UCSD-AML1 (cell line): Measurements from ENCODE around the gene PARG.
"Not testable (repeated sequence)": the region's sequence is repeated elsewhere in the genome, so short reads cannot be mapped to it uniquely, and the experiment has no call there.

Experiments used
- DNase-seq: peaks from one replicate; lab custom pipeline; 2025; ENCODE audit not compliant: unreplicated experiment; lab: John Stamatoyannopoulos, UW

Gene PARG

DNA sequence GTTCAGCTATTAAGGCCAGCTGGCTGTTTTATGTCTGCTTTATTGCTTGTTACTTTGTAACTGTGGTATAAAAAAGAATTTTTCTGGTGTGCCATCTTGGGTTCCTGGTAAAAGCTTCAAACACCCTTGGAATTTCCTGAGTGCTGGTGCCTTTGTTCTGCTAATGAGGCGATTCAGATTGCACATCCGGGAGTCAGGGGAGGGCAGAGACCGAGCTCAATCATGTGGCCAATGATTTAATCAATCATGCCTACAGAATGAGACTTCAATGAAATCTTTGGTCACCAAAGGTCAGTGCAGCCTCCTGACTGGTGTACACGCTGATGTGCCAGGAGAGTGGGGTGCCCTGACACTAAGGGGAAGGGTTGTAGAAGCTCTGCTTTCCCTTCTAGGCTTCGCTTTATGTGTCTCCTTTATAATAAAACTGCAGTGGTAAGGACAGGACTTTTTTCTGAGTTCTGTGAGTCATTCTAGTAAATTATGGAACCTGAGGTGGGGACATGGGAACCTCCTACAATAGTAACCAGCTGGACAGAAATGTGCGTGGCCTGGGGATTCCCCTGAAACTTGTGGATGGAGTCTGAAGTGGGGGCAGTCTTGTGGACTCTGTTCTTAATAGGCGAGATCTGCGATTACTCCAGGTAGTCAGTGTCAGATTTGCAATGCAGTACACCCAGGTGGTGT is 110.3 kb downstream of the PARG start:
- DNase-seq, result no peak

- DNase-seq, result no peak
Observed at GRCh38 chr10:49830846-49831245, 111.0 kb downstream of the PARG start.

DNA sequence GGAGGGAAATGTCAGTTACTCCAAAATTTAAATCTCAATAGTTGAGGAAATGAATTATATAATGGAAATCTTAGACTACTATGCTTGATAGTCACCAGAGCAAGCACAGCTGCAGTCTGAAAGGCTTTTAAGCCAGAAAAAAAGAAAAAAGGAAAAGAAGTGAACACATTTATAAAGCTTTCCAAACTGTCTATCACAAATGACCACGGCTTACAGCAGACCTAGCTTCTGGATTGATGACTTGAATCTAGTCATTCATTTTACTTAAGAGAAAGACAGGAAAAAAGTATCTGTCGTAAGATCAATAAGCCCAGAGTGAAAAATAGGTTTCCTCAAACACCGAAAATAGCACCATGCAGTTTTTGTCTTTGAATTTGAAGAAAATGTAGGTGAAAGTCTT is 111.8 kb downstream of the PARG start:
- DNase-seq, result no peak

DNA sequence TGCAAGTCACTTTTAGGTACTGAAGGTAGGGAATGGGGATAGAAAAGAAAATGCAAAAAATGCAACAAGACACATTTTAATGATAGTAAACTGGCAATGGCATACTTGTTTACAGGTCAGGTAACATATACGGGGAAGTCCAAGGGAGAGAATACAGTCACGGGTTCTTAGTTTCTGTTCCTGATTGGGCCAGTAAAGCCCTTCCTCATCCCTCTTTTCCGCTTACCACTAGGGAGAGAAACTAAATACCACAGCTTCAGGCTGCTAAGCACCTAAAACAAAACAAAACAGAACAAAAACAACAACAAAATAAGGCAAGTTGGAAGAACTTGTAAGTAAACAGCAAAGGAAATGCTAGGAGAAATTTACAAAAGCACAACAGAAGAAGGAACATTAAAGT is 114.5 kb downstream of the PARG start:
- DNase-seq, result no peak

DNA sequence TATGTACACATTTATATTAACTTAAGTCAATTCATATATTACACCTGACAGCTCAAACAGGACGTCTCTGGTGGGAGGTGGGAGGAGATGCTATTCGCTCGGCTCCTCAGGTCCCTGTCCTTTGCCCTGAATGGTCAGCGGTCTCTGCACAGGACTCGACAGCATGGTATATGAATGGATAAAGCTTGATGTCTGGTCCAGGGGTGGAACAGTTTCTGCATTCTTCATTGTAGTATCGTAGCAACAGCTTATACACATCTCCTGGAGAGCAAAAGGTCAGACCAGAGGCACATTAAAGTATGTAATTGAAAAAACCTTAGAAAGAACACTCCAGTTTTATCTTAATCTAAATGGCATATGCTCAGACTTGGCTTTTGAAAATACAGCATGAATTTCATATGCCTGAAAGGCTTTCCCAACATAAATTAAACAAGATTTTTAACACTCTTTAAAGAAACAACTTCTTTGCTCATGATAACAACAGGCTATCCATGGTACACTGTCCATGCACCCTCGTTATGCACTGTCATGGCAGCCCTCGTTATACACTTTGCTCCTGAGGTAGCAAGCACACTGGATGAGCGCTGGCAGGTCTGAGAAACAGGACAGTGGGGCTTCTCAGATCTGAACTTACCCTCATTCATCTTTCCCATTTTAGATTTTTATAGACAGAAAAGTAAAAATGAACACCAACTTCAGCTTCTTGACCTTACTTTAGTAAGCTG is 122.4 kb downstream of the PARG start:
- no peak for DNase-seq

DNA sequence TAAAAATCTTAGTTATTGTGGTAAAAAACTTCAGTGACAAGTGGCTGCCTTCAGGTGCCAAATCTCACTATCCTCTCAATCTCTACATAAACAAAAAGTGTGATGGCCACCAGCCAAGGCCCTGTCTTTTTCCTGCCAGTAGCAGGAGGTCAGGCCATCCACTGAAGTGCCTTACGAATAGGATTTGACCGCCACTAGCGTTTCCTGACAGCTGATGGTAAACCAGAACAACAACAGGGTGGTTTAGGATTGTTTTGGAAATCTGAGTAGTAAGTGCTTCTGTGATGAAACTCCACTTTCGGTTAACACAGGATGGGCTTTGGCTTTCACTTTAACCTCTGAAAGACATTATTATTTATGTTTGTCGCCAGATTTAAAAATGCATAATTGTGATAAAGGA is 124.0 kb downstream of the PARG start:
- no peak for DNase-seq

DNA sequence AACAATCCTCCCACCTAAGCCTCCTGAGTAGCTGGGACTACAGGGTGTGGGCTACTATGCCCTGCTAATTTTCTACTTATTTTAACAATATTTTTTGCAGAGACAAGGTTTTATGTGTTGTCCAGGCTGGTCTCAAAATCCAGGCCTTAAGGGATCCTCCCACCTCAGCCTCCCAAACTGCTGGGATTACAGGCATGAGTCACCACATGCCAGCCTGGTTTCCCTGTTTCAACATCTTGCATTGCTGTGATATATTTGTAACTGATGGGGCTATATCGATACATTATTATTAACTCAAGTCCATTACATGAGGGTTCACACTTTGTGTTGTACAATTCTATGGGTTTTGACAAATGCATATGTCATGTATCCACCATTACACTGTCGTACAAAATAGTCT is 137.8 kb downstream of the PARG start:
- DNase-seq, result no peak

GRCh38 chr10:49798275-49798674 is 143.6 kb downstream of the PARG start:
- no peak for DNase-seq

DNA sequence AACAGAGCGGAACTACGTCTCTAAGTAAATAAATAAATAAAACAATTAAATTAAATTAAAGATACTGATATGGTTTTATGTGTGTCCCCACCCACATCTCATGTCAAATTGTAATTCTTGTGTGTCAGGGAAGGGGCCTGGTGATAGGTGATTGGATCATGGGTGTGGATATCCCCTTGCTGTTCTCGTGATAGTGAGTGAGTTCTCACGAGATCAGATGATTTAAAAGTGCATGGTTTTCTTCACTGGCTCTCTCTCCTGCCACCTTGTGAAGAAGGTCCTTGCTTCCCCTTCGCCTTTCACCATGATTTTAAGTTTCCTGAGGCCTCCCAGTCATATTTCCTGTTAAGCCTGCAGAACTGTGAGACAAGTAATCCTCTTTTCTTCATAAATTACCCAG is 150.7 kb downstream of the PARG start:
- no peak for DNase-seq

DNA sequence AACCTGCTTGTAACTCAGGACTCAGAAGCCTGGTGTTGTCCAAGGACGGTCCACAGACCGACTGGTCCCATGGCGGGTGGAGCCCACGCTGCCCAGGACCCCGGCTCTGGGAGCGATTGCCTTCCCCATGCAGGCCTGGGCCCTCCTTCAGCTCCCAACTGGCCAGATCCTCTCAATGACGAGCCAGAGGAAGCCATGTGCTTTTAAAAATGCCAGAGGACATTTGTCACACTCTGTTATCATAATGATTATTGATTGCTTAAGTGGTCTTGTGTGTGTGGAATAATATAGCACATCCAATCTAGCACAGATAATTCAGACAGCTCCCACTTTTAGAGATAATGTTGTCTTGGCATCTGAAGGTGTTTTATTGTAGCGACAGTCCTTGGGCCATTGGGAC is 157.1 kb downstream of the PARG start:
- no peak for DNase-seq

GRCh38 chr10:49783645-49784044 is 158.2 kb downstream of the PARG start:
- DNase-seq, result no peak

GRCh38 chr10:49781247-49781646 is 160.6 kb downstream of the PARG start:
- DNase-seq, result no peak

GRCh38 chr10:49778197-49778596 is 163.6 kb downstream of the PARG start:
- no peak for DNase-seq

- no peak for DNase-seq
Observed at GRCh38 chr10:49776851-49777250, 165.0 kb downstream of the PARG start.

DNA sequence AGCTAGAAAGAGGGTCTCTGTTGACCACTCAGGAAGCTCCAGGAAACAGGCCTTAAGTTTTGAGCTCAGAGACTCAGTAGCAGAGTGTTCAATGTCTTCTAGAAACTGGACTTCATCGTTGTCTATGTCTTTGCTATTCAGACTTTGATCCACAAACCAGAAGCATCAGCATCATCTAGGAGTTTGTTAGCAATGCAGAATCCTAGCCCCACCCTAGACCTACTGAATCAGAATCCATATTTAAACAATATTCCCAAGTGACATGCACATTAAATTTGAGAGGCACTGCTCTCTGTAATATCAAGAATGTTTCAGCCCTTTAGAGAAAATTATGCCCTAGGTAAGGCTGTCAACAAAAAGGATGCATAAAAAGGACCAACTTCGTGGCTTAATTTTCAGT is 166.8 kb downstream of the PARG start:
- no peak for DNase-seq

DNA sequence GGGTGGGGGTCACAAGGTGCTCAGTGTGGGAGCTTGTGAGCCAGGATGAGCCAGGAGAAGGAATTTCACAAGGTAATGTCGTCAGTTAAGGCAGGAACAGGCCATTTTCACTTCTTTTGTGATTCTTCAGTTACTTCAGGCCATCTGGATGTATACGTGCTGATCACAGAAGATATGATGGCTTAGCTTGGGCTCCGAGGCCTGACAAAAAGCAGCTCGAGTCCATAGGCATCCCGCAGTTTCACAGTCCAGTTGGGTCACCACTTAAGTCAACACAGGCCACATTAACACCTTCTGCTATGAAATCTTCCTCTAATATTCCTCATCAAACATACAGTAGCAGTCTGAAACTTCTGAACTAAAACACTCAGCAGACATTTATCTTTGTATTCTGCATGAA is 168.9 kb downstream of the PARG start:
- DNase-seq, result not testable (repeated sequence)

GRCh38 chr10:49771046-49771445 is 170.8 kb downstream of the PARG start:
- DNase-seq, result not testable (repeated sequence)

DNA sequence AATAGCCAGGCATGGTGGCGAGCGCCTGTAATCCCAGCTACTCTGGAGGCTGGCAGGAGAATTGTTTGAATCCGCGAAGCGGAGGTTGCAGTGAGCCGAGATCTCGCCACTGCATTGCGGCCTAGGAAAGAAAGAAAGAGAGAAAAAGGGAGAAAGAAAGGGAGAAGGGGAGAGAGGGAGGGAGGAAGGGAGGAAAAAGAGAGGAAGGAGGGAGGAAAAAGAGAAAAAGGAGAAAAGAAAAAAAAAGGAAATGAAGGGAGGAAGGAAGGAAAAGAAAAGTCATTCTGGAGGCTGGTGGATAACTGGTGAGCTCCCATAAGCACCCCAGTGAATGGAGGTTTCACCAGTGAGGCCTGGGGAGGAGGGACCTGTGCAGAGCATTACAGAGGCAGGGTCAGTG is 172.1 kb downstream of the PARG start:
- no peak for DNase-seq

- no peak for DNase-seq
Observed at GRCh38 chr10:49768731-49769130, 173.1 kb downstream of the PARG start.

DNA sequence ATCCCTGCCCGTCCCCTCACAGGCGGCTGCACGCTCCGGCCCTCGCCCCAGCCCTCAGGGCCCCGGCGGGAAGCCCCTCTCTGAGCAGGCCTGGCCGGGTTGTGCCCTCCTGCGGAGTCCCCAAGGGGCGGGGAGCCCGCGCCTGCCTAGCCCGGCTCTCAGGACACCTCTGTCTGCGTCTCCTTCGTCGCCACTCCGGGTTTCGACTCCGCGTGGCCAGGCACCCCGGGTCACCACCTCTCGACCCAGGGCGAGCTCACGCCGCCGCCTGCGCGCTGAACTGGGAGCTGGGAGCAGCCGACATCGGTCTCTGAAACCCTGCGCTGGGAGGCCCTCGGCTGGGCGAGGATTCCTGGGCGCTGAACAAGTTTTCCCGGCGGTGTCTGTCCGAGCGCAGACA is 173.5 kb downstream of the PARG start:
- DNase-seq, result no peak
